ENCODE results near the gene WNT7B.

WNT7B gene

GRCh38 chr22:45884201-45885062 lies 92.5 kb downstream of the WNT7B start:
- intact Hi-C loops (cut with DNase I), result no loop called here
- peak in 5 of 10 donors; percentile 4 to 77 (median 61) for DNase-seq

- intact Hi-C loops (cut with DNase I), result no loop called here
These were observed 93.2 kb downstream of the WNT7B start for GRCh38 chr22:45883811-45884170.

GRCh38 chr22:45882881-45883810 lies 93.8 kb downstream of the WNT7B start:
- intact Hi-C loops (cut with DNase I), result no loop called here

More at GRCh38 chr22:45883811-45884170, 93.2 kb downstream of the WNT7B start:
- peak in 4 of 10 donors; percentile 2 to 52 (median 36) for DNase-seq

GRCh38 chr22:45881524-45881875 lies 95.5 kb downstream of the WNT7B start:
- intact Hi-C loops (cut with DNase I), result no loop called here
- peak in 2 of 10 donors; percentile 52 to 55 for DNase-seq

More at GRCh38 chr22:45882881-45883810, 93.8 kb downstream of the WNT7B start:
- peak in 6 of 10 donors; percentile 9 to 84 (median 60) for DNase-seq

GRCh38 chr22:45880716-45881523 lies 96.0 kb downstream of the WNT7B start:
- peak in 6 of 10 donors; percentile 22 to 87 (median 58) for DNase-seq
- intact Hi-C loops (cut with DNase I), result no loop called here

- peak in 3 of 10 donors; percentile 7 to 81 (median 74) for DNase-seq
- intact Hi-C loops (cut with DNase I), result no loop called here
These were observed 96.8 kb downstream of the WNT7B start for GRCh38 chr22:45880091-45880715.

- peak in 3 of 10 donors; percentile 6 to 72 (median 62) for DNase-seq
- intact Hi-C loops (cut with DNase I), result no loop called here
These were observed 97.4 kb downstream of the WNT7B start for GRCh38 chr22:45879552-45879949.

GRCh38 chr22:45878901-45879551 lies 97.9 kb downstream of the WNT7B start:
- intact Hi-C loops (cut with DNase I), result no loop called here
- peak in 5 of 10 donors; percentile 4 to 82 (median 70) for DNase-seq

- intact Hi-C loops (cut with DNase I), result no loop called here
- DNase-seq, result peak in 4 of 10 donors; percentile 16 to 88 (median 50)
These were observed 98.7 kb downstream of the WNT7B start for GRCh38 chr22:45878051-45878781.

GRCh38 chr22:45877651-45878050 lies 99.3 kb downstream of the WNT7B start:
- intact Hi-C loops (cut with DNase I), result no loop called here

GRCh38 chr22:45877036-45877380 lies 100.0 kb downstream of the WNT7B start:
- peak in 2 of 10 donors; percentile 0 to 73 for DNase-seq
- intact Hi-C loops (cut with DNase I), result no loop called here

More at GRCh38 chr22:45877651-45878050, 99.3 kb downstream of the WNT7B start:
- peak in 2 of 10 donors; percentile 7 to 64 for DNase-seq

- intact Hi-C loops (cut with DNase I), result no loop called here
- DNase-seq, result peak in 5 of 10 donors; percentile 0 to 68 (median 9)
These were observed 100.6 kb downstream of the WNT7B start for GRCh38 chr22:45876136-45877035.

GRCh38 chr22:45872659-45873263 lies 104.2 kb downstream of the WNT7B start:
- no peak for DNase-seq
- intact Hi-C loops (cut with DNase I), result no loop called here

GRCh38 chr22:45871721-45872120 lies 105.2 kb downstream of the WNT7B start:
- no peak for DNase-seq
- intact Hi-C loops (cut with DNase I), result no loop called here
